ENCODE results near the gene WWC2. TPM values are rescaled to one million over a fixed set of nuclear protein-coding genes. Genes with fewer than 3 reads are reported as not detected.

The WWC2 gene
- total RNA-seq, 1 experiment from 2014 or later: 39.1 TPM

- RAD21 ChIA-PET (ENCODE audit: low non-redundant PET in 1 of 2, low total read pairs in 2 of 2, uncharacterized antibody in 2 of 2, unreplicated experiment in 2 of 2): no interaction called here
- intact Hi-C loops (cut with micrococcal nuclease): no loop called here
- no peaks in the 10 kb centered on the region for H3K9me3 ChIP-seq (ENCODE audit: control insufficient read depth in 1 of 2, insufficient read depth in 1 of 2, low read depth in 1 of 2, low read length in 2 of 2)
- no peak overlapping the region for H3K9ac ChIP-seq (ENCODE audit: low read length)
- H3K4me3 ChIP-seq (replicated peaks in 1 of 2; ENCODE audit: low read depth in 1 of 2, low read length in 2 of 2): no peak overlapping the region
- H3K27me3 ChIP-seq (ENCODE audit: insufficient read depth, low read length): no peaks in the 10 kb centered on the region
- POLR2A ChIA-PET: no interaction called here
- no peaks in the 10 kb centered on the region for H3K79me2 ChIP-seq (ENCODE audit: insufficient read depth, low read length)
- no peak overlapping the region for H3K4me2 ChIP-seq (ENCODE audit: low read length)
- no peaks in the 10 kb centered on the region for H4K20me1 ChIP-seq (ENCODE audit: insufficient read depth)
- peaks cover 5 to 6% of the 10 kb centered on the region in 2 experiments for H3K4me1 ChIP-seq (ENCODE audit: control insufficient read depth in 1 of 2, insufficient read depth in 2 of 2, low read length in 2 of 2)
- H3K27ac ChIP-seq (ENCODE audit: low read depth, low read length): no peak overlapping the region
- no TSS peak for BruUV-seq (replicated peaks)
- ATAC-seq (no peak), DNase-seq (ENCODE audit: low read depth, low spot score) (no peak)
- H3K36me3 ChIP-seq (ENCODE audit: control insufficient read depth in 1 of 2, insufficient read depth in 2 of 2, low read length in 2 of 2): no peaks in the 10 kb centered on the region
- CTCF ChIA-PET: no interaction called here
- no peaks in the 10 kb centered on the region for H3K9me2 ChIP-seq (ENCODE audit: insufficient read depth)
- TF ChIP-seq SP1 (IDR thresholded peaks at IDR 0.05; ENCODE audit: low read depth): no peak
- no peak for TF ChIP-seq CBX3 (IDR thresholded peaks at IDR 0.05; ENCODE audit: low read depth)
- no peak for TF ChIP-seq EGR1 (IDR thresholded peaks at IDR 0.05; ENCODE audit: low read depth)
- no peak for TF ChIP-seq SRF (IDR thresholded peaks at IDR 0.05; ENCODE audit: low read depth)
- TF ChIP-seq REST (IDR thresholded peaks at IDR 0.05; ENCODE audit: low read depth): no peak
- no peak for TF ChIP-seq EZH2phosphoT487 (IDR thresholded peaks at IDR 0.05; ENCODE audit: borderline replicate concordance)
- no peak for TF ChIP-seq EZH2 (IDR thresholded peaks at IDR 0.05)
- no peak for TF ChIP-seq YY1 (IDR thresholded peaks at IDR 0.05; ENCODE audit: extremely low read depth, insufficient replicate concordance, low read depth, low read length)
- TF ChIP-seq TCF7L2 (IDR thresholded peaks at IDR 0.05; ENCODE audit: borderline replicate concordance, extremely low read depth, insufficient read depth, insufficient read length): no peak
- TF ChIP-seq RAD21 (IDR thresholded peaks at IDR 0.05; ENCODE audit: low read depth): no peak
- no peak for TF ChIP-seq SIN3A (IDR thresholded peaks at IDR 0.05; ENCODE audit: low read depth)
- no peak for TF ChIP-seq ZNF274 (IDR thresholded peaks at IDR 0.05; ENCODE audit: low read depth, low read length)
- TF ChIP-seq, protein P1, sequence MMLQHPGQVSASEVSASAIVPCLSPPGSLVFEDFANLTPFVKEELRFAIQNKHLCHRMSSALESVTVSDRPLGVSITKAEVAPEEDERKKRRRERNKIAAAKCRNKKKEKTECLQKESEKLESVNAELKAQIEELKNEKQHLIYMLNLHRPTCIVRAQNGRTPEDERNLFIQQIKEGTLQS (IDR thresholded peaks at IDR 0.05): no peak
- TF ChIP-seq JUND (IDR thresholded peaks at IDR 0.05): no peak
- no peak for TF ChIP-seq CTCF (IDR thresholded peaks at IDR 0.05 in 2 of 3, conservative IDR thresholded peaks at IDR 0.05 in 1 of 3; ENCODE audit: borderline replicate concordance in 1 of 3, insufficient read depth in 1 of 3, low read depth in 2 of 3, low read length in 2 of 3)
- no peak for TF ChIP-seq FOSL1 (IDR thresholded peaks at IDR 0.05; ENCODE audit: low read depth)
- TF ChIP-seq ELF1 (IDR thresholded peaks at IDR 0.05; ENCODE audit: borderline replicate concordance, low read depth): no peak
- TF ChIP-seq ZFX (IDR thresholded peaks at IDR 0.05): no peak
- no peak overlapping the region for H2AFZ ChIP-seq (ENCODE audit: low read depth, low read length, poor library complexity, severe bottlenecking)
Observed at GRCh38 chr4:183342541-183343533, 243.8 kb downstream of the WWC2 start.
